ENCODE results near the gene DCDC1. TPM values are rescaled to one million over a fixed set of nuclear protein-coding genes. Genes with fewer than 3 reads are reported as not detected.

Gene DCDC1
- total and polyA plus RNA-seq, 9 of the 15 experiments (the other 6 are each of a cell fraction or from before 2014, with no cell fraction given), result 0.05 to 0.18 (median 0.08) TPM; not detected in 3

DNA sequence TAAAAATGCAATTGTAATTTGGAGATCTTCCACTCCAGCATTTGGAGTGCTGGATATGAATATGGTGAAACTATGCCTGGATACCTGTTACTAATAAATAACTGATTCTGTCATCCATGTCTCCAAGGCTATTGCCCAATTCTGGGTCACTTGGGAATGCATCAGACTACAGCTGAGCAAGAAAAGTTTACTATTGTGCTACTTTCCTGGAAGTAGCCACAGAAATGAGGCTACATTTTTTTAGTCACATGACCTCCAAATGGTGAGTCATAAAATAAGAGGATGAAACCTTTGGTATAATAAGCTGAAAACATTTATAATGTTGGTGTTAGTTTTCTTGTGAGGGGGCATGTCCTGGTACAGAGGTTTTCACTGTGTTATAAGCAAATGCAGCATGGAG, 44.4 kb downstream of the DCDC1 start (continued):
- TF ChIP-seq, protein P1, sequence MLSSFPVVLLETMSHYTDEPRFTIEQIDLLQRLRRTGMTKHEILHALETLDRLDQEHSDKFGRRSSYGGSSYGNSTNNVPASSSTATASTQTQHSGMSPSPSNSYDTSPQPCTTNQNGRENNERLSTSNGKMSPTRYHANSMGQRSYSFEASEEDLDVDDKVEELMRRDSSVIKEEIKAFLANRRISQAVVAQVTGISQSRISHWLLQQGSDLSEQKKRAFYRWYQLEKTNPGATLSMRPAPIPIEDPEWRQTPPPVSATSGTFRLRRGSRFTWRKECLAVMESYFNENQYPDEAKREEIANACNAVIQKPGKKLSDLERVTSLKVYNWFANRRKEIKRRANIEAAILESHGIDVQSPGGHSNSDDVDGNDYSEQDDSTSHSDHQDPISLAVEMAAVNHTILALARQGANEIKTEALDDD (IDR thresholded peaks at IDR 0.05), result no peak
- peak; percentile 49; the same call in 1 of the 2 replicates for TF ChIP-seq TOE1 (IDR thresholded peaks at IDR 0.05; ENCODE audit: borderline replicate concordance)
- TF ChIP-seq TOE1 (CRISPR knock-in tag; IDR thresholded peaks at IDR 0.05; ENCODE audit: borderline replicate concordance, low read depth), result no peak
- no peak for TF ChIP-seq MEF2D (tag; conservative IDR thresholded peaks at IDR 0.05; ENCODE audit: low read depth)
- TF ChIP-seq, protein P2, sequence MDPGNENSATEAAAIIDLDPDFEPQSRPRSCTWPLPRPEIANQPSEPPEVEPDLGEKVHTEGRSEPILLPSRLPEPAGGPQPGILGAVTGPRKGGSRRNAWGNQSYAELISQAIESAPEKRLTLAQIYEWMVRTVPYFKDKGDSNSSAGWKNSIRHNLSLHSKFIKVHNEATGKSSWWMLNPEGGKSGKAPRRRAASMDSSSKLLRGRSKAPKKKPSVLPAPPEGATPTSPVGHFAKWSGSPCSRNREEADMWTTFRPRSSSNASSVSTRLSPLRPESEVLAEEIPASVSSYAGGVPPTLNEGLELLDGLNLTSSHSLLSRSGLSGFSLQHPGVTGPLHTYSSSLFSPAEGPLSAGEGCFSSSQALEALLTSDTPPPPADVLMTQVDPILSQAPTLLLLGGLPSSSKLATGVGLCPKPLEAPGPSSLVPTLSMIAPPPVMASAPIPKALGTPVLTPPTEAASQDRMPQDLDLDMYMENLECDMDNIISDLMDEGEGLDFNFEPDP (CRISPR knock-in tag; IDR thresholded peaks at IDR 0.05), result no peak

DNA sequence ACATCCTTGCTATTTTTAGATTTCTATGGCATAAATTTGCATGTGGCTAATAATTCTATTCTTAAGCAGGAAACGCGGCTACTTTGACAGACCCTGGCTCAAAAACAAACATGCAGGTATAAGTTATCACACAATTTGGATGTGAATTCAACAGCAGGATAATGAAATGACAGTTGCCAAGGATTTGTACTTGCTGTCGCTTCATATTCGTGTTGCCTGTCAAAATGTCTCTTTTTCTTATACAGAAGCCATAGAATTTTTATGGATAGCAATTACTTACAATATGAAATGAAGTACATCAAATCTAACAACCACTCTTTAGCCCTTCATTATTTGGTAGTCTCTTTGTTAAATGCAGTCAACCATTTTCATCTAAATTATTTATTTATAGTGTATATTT, 46.4 kb downstream of the DCDC1 start:
- ChIA-PET CTCF (ENCODE audit: low intra/inter-chr PET ratio) (no interaction called here), POLR2A (no interaction called here)
- ATAC-seq, result no peak
- Histone ChIP-seq H3K4me3 (no peak overlapping the region), H3K9ac (ENCODE audit: insufficient read depth in 1 of 2, low read depth in 2 of 2, low read length in 2 of 2) (no peak overlapping the region), H3K4me2 (ENCODE audit: insufficient read depth, low read length) (no peak overlapping the region), H4K20me1 (replicated peaks; ENCODE audit: control insufficient read depth, insufficient read depth, low read length) (no peaks in the 10 kb centered on the region), H3K4me1 (replicated peaks in 1 of 2; ENCODE audit: control insufficient read depth in 2 of 2, insufficient read depth in 2 of 2, low read length in 2 of 2) (no peaks in the 10 kb centered on the region; a peak in 1 of 5 replicates), H2AFZ (ENCODE audit: low read depth, low read length) (no peak overlapping the region), H3K79me2 (ENCODE audit: control insufficient read depth, insufficient read depth, low read length) (no peaks in the 10 kb centered on the region), H3K27ac (ENCODE audit: extremely low read depth, low read depth, low read length) (no peak overlapping the region), H3K27me3 (ENCODE audit: control insufficient read depth in 2 of 2, insufficient read depth in 2 of 2, low read length in 2 of 2) (0 out of 5 replicates have a peak, but pooled peaks cover 0 to 4% of the 10 kb centered on the region in 2 experiments), H3K9me3 (replicated peaks; ENCODE audit: control insufficient read depth, insufficient read depth, low read depth, low read length) (no peaks in the 10 kb centered on the region), H3K36me3 (ENCODE audit: control insufficient read depth, insufficient read depth, low read length) (no peaks in the 10 kb centered on the region), H3K9me1 (ENCODE audit: control insufficient read depth, insufficient read depth, low read length) (no peaks in the 10 kb centered on the region)
- in situ Hi-C loops (cut with MboI), result no loop called here
- intact Hi-C loops (cut with micrococcal nuclease), result no loop called here
- BruUV-seq (replicated peaks), result no TSS peak
- 7% methylated on average over 4 of the region's 4 CpGs for WGBS (ENCODE audit: insufficient coverage, low coverage, missing lambda C conversion rate)
- no peak for DNase-seq (ENCODE audit: extremely low read depth in 1 of 4, low spot score in 3 of 4)
- TF ChIP-seq BACH1 (tag; IDR thresholded peaks at IDR 0.05), result no peak
- no peak for TF ChIP-seq ATF7 (IDR thresholded peaks at IDR 0.05)
- TF ChIP-seq, protein P3, sequence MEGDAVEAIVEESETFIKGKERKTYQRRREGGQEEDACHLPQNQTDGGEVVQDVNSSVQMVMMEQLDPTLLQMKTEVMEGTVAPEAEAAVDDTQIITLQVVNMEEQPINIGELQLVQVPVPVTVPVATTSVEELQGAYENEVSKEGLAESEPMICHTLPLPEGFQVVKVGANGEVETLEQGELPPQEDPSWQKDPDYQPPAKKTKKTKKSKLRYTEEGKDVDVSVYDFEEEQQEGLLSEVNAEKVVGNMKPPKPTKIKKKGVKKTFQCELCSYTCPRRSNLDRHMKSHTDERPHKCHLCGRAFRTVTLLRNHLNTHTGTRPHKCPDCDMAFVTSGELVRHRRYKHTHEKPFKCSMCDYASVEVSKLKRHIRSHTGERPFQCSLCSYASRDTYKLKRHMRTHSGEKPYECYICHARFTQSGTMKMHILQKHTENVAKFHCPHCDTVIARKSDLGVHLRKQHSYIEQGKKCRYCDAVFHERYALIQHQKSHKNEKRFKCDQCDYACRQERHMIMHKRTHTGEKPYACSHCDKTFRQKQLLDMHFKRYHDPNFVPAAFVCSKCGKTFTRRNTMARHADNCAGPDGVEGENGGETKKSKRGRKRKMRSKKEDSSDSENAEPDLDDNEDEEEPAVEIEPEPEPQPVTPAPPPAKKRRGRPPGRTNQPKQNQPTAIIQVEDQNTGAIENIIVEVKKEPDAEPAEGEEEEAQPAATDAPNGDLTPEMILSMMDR (IDR thresholded peaks at IDR 0.05 in 2 of 3, conservative IDR thresholded peaks at IDR 0.05 in 1 of 3; ENCODE audit: insufficient read depth in 2 of 3, low read depth in 1 of 3, low read length in 3 of 3), result no peak
- no peak for TF ChIP-seq ZKSCAN1 (IDR thresholded peaks at IDR 0.05; ENCODE audit: low read depth, low read length)
- TF ChIP-seq SUPT5H (IDR thresholded peaks at IDR 0.05), result no peak
- no peak for TF ChIP-seq SMARCE1 (IDR thresholded peaks at IDR 0.05)
- TF ChIP-seq NFIC (IDR thresholded peaks at IDR 0.05), result no peak
- no peak for FAIRE-seq

All from K562 (cell line).